Germinal center (tissue), 1 donor: Measurements from ENCODE around the gene ZNF518A.
"Not testable (repeated sequence)": the region's sequence is repeated elsewhere in the genome, so short reads cannot be mapped to it uniquely, and the experiment has no call there.

Experiments used
- DNase-seq: peaks from one replicate; pipeline ENCODE4 v3.0.0; 2012; ENCODE audit warnings: mixed read lengths, low spot score

The ZNF518A gene

GRCh38 chr10:96133135-96133534 lies 3.0 kb downstream of the ZNF518A start:
- no peak for DNase-seq

GRCh38 chr10:96136810-96137209 lies 6.7 kb downstream of the ZNF518A start:
- DNase-seq: no peak

GRCh38 chr10:96137567-96137966 lies 7.5 kb downstream of the ZNF518A start:
- no peak for DNase-seq

GRCh38 chr10:96138102-96138501 lies 8.0 kb downstream of the ZNF518A start:
- DNase-seq: no peak

GRCh38 chr10:96152437-96152836 lies 22.3 kb downstream of the ZNF518A start:
- no peak for DNase-seq

GRCh38 chr10:96153070-96153469 lies 23.0 kb downstream of the ZNF518A start:
- DNase-seq: no peak

- DNase-seq: no peak
Measured at GRCh38 chr10:96165726-96166125, 35.6 kb downstream of the ZNF518A start.

- DNase-seq: no peak
Measured at GRCh38 chr10:96168546-96168945, 38.4 kb downstream of the ZNF518A start.

GRCh38 chr10:96170230-96170629 lies 40.1 kb downstream of the ZNF518A start:
- no peak for DNase-seq

GRCh38 chr10:96172666-96173065 lies 42.6 kb downstream of the ZNF518A start:
- no peak for DNase-seq

- no peak for DNase-seq
Measured at GRCh38 chr10:96176985-96177384, 46.9 kb downstream of the ZNF518A start.

- DNase-seq: no peak
Measured at GRCh38 chr10:96188421-96188820, 58.3 kb downstream of the ZNF518A start.

- no peak for DNase-seq
Measured at GRCh38 chr10:96188916-96189315, 58.8 kb downstream of the ZNF518A start.

- not testable (repeated sequence) for DNase-seq
Measured at GRCh38 chr10:96189505-96189904, 59.4 kb downstream of the ZNF518A start.

GRCh38 chr10:96201525-96201924 lies 71.4 kb downstream of the ZNF518A start:
- no peak for DNase-seq

- DNase-seq: no peak
Measured at GRCh38 chr10:96205580-96205979, 75.5 kb downstream of the ZNF518A start.

GRCh38 chr10:96208271-96208670 lies 78.2 kb downstream of the ZNF518A start:
- no peak for DNase-seq

- no peak for DNase-seq
Measured at GRCh38 chr10:96208946-96209345, 78.8 kb downstream of the ZNF518A start.

- no peak for DNase-seq
Measured at GRCh38 chr10:96211764-96212163, 81.7 kb downstream of the ZNF518A start.

- no peak for DNase-seq
Measured at GRCh38 chr10:96212911-96213310, 82.8 kb downstream of the ZNF518A start.
